Progenitor cell of endocrine pancreas (in vitro differentiated cells): ENCODE data around the gene MYL6. TPM values are rescaled to one million over a fixed set of nuclear protein-coding genes. Genes with fewer than 3 reads are reported as not detected.

ENCODE experiments used
- DNase-seq: peaks from one replicate; pipeline ENCODE4 v3.0.0; 2021; ENCODE audit warnings: low spot score; ENCODE audit not compliant: unreplicated experiment
- H3K27ac Mint-ChIP-seq: 2 replicates; pipeline ENCODE4 v1.8.0; 2021; ENCODE audit warnings: mild to moderate bottlenecking, moderate library complexity, mixed read lengths
- H3K27me3 Mint-ChIP-seq: 2 replicates; pipeline ENCODE4 v1.8.0; 2021; ENCODE audit warnings: mixed read lengths
- H3K36me3 Mint-ChIP-seq: 2 replicates; pipeline ENCODE4 v1.8.0; 2022; ENCODE audit warnings: mixed read lengths; ENCODE audit not compliant: insufficient read depth
- H3K4me1 Mint-ChIP-seq: 2 replicates; pipeline ENCODE4 v1.8.0; 2021; ENCODE audit warnings: low read depth, mixed read lengths
- H3K4me3 Mint-ChIP-seq: 2 replicates; pipeline ENCODE4 v1.8.0; 2021; ENCODE audit warnings: low read depth, mild to moderate bottlenecking, moderate library complexity, mixed read lengths
- H3K9me3 Mint-ChIP-seq: 2 replicates; pipeline ENCODE4 v1.8.0; 2021; ENCODE audit warnings: low read depth, mixed read lengths
- CTCF ChIP-seq: fragments of 200-600 bp; sonication (generic); IDR thresholded peaks from one replicate; pipeline ENCODE4 v1.5.0; 2021; ENCODE audit warnings: antibody characterized with exemption, mild to moderate bottlenecking; ENCODE audit not compliant: unreplicated experiment
- total RNA-seq: library from RNA; stranded (reverse); gene quantifications from 2 replicates; pipeline ENCODE4 v1.2.1, GENCODE V29; 2021

Gene MYL6
- total RNA-seq, 1 donor from 2014 or later, result 1,155 TPM

GRCh38 chr12:56160193-56160763, 2.1 kb downstream of the MYL6 start:
- H3K4me1 Mint-ChIP-seq, result peaks cover 31% of the 10 kb centered on the region
- peaks cover 37% of the 10 kb centered on the region for H3K36me3 Mint-ChIP-seq
- TF ChIP-seq CTCF, result no peak
- DNase-seq, result no peak
- H3K4me3 Mint-ChIP-seq, result peak overlapping the region; percentile 94
- no peaks in the 10 kb centered on the region for H3K9me3 Mint-ChIP-seq
- H3K27ac Mint-ChIP-seq, result peak overlapping the region; percentile 91
- no peaks in the 10 kb centered on the region for H3K27me3 Mint-ChIP-seq

- DNase-seq, result no peak
- Mint-ChIP-seq H3K36me3 (peaks cover 37% of the 10 kb centered on the region), H3K9me3 (no peaks in the 10 kb centered on the region), H3K4me1 (peaks cover 31% of the 10 kb centered on the region), H3K27ac (peak overlapping the region; percentile 91), H3K27me3 (no peaks in the 10 kb centered on the region), H3K4me3 (peak overlapping the region; percentile 94)
- no peak for TF ChIP-seq CTCF
Measured at GRCh38 chr12:56160894-56161689, 2.9 kb downstream of the MYL6 start.

GRCh38 chr12:56161690-56162351, 3.7 kb downstream of the MYL6 start:
- H3K4me1 Mint-ChIP-seq, result peaks cover 31% of the 10 kb centered on the region
- H3K4me3 Mint-ChIP-seq, result peak overlapping the region; percentile 94
- peak overlapping the region; percentile 91 for H3K27ac Mint-ChIP-seq
- no peaks in the 10 kb centered on the region for H3K9me3 Mint-ChIP-seq
- no peak for DNase-seq
- peaks cover 37% of the 10 kb centered on the region for H3K36me3 Mint-ChIP-seq
- no peaks in the 10 kb centered on the region for H3K27me3 Mint-ChIP-seq
- no peak for TF ChIP-seq CTCF

- Mint-ChIP-seq H3K27ac (peak overlapping the region; percentile 91), H3K36me3 (peaks cover 40% of the 10 kb centered on the region), H3K9me3 (no peaks in the 10 kb centered on the region), H3K27me3 (no peaks in the 10 kb centered on the region), H3K4me3 (no peak overlapping the region), H3K4me1 (peaks cover 24% of the 10 kb centered on the region)
- no peak for DNase-seq
- TF ChIP-seq CTCF, result no peak
Measured at GRCh38 chr12:56162468-56163290, 4.5 kb downstream of the MYL6 start.
